ENCODE data around the gene GGA3.

Gene GGA3

GRCh38 chr17:75188614-75189013 is 72.8 kb downstream of the GGA3 start:
- no peak for TF ChIP-seq CTCF (IDR thresholded peaks at IDR 0.05; ENCODE audit: borderline replicate concordance, extremely low read depth, low read length, poor library complexity, severe bottlenecking)
- no peak for TF ChIP-seq EZH2 (IDR thresholded peaks at IDR 0.05; ENCODE audit: borderline replicate concordance, low read depth, low read length, severe bottlenecking)
- Histone ChIP-seq H3K27ac (ENCODE audit: low read length) (no peak overlapping the region), H3K9ac (ENCODE audit: low read depth, low read length) (no peak overlapping the region), H2AFZ (ENCODE audit: low read depth, low read length) (no peak overlapping the region), H3K36me3 (ENCODE audit: insufficient read depth, low read length) (no peaks in the 10 kb centered on the region), H3K27me3 (ENCODE audit: insufficient read depth, low read length, poor library complexity) (no peaks in the 10 kb centered on the region), H3K4me3 (ENCODE audit: low read depth in 1 of 2, low read length in 2 of 2) (no peak overlapping the region), H3K9me3 (ENCODE audit: insufficient read depth, low read length, severe bottlenecking) (no peaks in the 10 kb centered on the region), H3K4me2 (ENCODE audit: insufficient read depth, low read length) (no peak overlapping the region), H4K20me1 (ENCODE audit: insufficient read depth, low read length) (no peaks in the 10 kb centered on the region), H3K79me2 (ENCODE audit: insufficient read depth, low read length) (peaks cover 6% of the 10 kb centered on the region), H3K4me1 (ENCODE audit: insufficient read depth, low read length) (peaks cover 7% of the 10 kb centered on the region)
- no peak for DNase-seq
- no peak for ATAC-seq (ENCODE audit: insufficient read depth, low read depth)
